HG03280 (cell line): ENCODE data around the gene TNFAIP8L3.

Experiments
- ATAC-seq: cut with Tn5 transposase; IDR thresholded peaks from one replicate; pipeline ENCODE4 v1.9.1; 2021; ENCODE audit warnings: mild to moderate bottlenecking, moderate library complexity; ENCODE audit not compliant: unreplicated experiment

Gene TNFAIP8L3

DNA sequence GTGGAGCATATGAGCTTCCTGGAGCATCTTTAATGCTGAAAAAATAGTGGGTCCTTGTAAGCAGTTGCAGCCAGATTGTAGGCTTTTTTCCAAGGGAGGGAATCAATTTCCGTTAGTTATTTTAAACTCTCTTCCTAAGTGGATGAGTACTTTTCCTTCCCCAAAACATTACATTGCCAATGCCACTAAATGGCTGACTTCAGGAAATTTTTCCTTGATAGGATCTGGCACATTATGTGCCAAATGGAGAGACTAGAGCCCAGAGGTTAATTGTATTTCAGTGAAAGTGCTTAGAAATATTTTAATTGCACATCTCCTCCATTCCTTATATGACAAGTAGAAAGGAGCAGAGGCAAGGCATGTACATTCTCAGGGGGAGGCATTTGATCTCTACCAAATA lies 83.5 kb downstream of the TNFAIP8L3 start:
- no peak for ATAC-seq

DNA sequence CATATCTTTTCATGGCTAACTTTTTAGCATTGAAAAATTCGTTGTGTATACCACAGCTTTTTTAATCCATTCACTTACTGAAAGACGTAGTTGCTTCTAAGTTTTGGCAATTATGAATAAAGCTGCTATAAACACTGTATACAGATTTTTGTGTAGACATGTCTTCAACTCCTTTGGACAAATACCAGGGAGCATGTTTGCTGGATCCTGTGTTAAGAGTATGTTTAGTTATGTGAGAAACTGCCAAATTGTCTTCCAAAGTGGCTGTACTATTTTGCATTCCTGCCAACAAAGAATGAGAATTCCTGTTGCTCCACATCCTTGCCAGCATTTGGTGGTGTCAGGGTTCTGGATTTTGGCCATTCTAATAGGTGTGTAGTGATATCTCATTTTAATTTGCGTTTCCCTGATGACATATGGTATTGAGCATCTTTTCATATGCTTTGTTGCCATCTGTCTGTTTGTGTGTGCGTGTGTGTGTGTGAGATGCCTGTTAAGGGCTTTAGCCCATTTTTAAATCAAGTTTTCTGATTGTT lies 87.5 kb downstream of the TNFAIP8L3 start:
- ATAC-seq, result no peak
